OCI-M2 (cell line): ENCODE data around the gene SPATA32.
"Not testable (repeated sequence)": the region's sequence is repeated elsewhere in the genome, so short reads cannot be mapped to it uniquely, and the experiment has no call there.

Experiments used
- DNase-seq: peaks from one replicate; lab custom pipeline; 2025; ENCODE audit not compliant: unreplicated experiment; lab: John Stamatoyannopoulos, UW

The SPATA32 gene

GRCh38 chr17:45261577-45262515, at the start of gene SPATA32:
SPATA32 (minus strand) TSS chr17:45262094; CDS start chr17:45262016, 78 bp downstream.
- no peak for DNase-seq

- DNase-seq = no peak
Measured at GRCh38 chr17:45311401-45311759, 49.5 kb upstream of the SPATA32 start.

- DNase-seq = no peak
Measured at GRCh38 chr17:45310380-45311324, 48.8 kb upstream of the SPATA32 start.

GRCh38 chr17:45309400-45309799, 47.5 kb upstream of the SPATA32 start:
- no peak for DNase-seq

- no peak for DNase-seq
Measured at GRCh38 chr17:45308840-45309239, 46.9 kb upstream of the SPATA32 start.

GRCh38 chr17:45308016-45308365, 46.1 kb upstream of the SPATA32 start:
- DNase-seq = no peak

- no peak for DNase-seq
Measured at GRCh38 chr17:45307290-45308015, 45.6 kb upstream of the SPATA32 start.

GRCh38 chr17:45306623-45307022, 44.7 kb upstream of the SPATA32 start:
- DNase-seq = no peak

- no peak for DNase-seq
Measured at GRCh38 chr17:45306094-45306493, 44.2 kb upstream of the SPATA32 start.

- no peak for DNase-seq
Measured at GRCh38 chr17:45305530-45306087, 43.7 kb upstream of the SPATA32 start.

GRCh38 chr17:45302649-45303173, 40.8 kb upstream of the SPATA32 start:
- DNase-seq = no peak

GRCh38 chr17:45302220-45302619, 40.3 kb upstream of the SPATA32 start:
- DNase-seq = not testable (repeated sequence)

- DNase-seq = no peak
Measured at GRCh38 chr17:45301674-45302073, 39.8 kb upstream of the SPATA32 start.

- no peak for DNase-seq
Measured at GRCh38 chr17:45300060-45300751, 38.3 kb upstream of the SPATA32 start.

GRCh38 chr17:45299361-45299760, 37.5 kb upstream of the SPATA32 start:
- DNase-seq = no peak

GRCh38 chr17:45298546-45299285, 36.8 kb upstream of the SPATA32 start:
- no peak for DNase-seq

- no peak for DNase-seq
Measured at GRCh38 chr17:45296833-45297124, 34.9 kb upstream of the SPATA32 start.

- DNase-seq = no peak
Measured at GRCh38 chr17:45296003-45296832, 34.3 kb upstream of the SPATA32 start.

- DNase-seq = no peak
Measured at GRCh38 chr17:45294506-45294905, 32.6 kb upstream of the SPATA32 start.
